PFSK-1 (cell line): Measurements from ENCODE around the gene MBNL2.

Experiments used
- FOXP2 ChIP-seq: optimal IDR thresholded peaks from 2 replicates; pipeline ENCODE3; 2011; ENCODE audit warnings: borderline replicate concordance, control low read depth, inconsistent platforms; ENCODE audit not compliant: insufficient read depth; ENCODE audit errors: extremely low read length, extremely low read depth
- POLR2AphosphoS5 ChIP-seq: IDR thresholded peaks from 2 replicates; pipeline ENCODE4 v1.6.1; 2012; ENCODE audit warnings: low read depth, mild to moderate bottlenecking, control low read depth, low read length, moderate library complexity
- SIN3A ChIP-seq: IDR thresholded peaks from 2 replicates; pipeline ENCODE4 v1.6.1; 2012; ENCODE audit warnings: mild to moderate bottlenecking, low read length, moderate library complexity, borderline replicate concordance; ENCODE audit not compliant: insufficient read depth
- TAF1 ChIP-seq: IDR thresholded peaks from 2 replicates; pipeline ENCODE4 v1.6.1; 2012; ENCODE audit warnings: low read length, control low read depth, borderline replicate concordance; ENCODE audit not compliant: insufficient read depth
- TF ChIP-seq, protein P1 (sequence below), 2 experiments: IDR thresholded peaks; 2 replicates each; pipeline versions ENCODE4 v1.6.1 to v1.8.0; 2011 to 2012; ENCODE audit warnings: low read depth in 2 of 2, low read length in 2 of 2, control low read depth in 1 of 2, inconsistent platforms in 1 of 2, mild to moderate bottlenecking in 1 of 2, moderate library complexity in 1 of 2; ENCODE audit not compliant: insufficient read depth in 1 of 2

MBNL2 gene

DNA sequence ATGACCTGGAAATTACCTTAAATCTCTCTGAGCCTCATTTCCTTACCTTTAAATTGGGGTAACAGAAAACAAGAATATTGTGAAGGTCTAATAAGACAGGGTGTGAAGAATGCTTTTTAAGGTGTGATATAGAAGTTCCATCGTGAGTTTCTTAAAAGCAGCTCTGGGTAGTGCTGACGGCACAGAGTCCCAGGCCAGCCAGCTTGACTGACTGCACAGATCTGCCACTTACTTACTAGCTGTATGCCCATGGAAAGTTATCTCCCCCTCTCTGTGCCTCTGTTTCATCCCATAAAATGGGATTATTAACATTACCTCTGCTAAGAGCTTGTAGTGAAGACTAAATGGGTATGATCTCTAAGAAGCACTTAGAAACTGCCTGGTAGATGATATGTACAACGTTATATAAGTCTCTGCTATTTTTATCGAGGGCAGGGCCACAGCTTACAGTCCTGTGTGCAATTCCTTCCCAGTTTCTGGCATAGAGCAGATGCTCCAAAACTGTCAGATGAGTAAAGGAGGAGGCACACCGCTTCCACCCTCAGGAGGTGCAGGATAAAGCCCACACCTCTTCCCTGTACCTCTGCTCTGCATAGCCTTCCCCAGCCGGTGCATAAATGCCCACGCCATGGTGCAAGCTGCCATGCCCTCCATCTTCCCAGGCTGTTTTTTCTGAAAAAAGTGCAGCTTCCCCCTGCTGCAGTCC lies 99.6 kb downstream of the MBNL2 start:
- no peak for TF ChIP-seq FOXP2
- no peak for TF ChIP-seq TAF1
- TF ChIP-seq SIN3A = no peak
- TF ChIP-seq, protein P1, sequence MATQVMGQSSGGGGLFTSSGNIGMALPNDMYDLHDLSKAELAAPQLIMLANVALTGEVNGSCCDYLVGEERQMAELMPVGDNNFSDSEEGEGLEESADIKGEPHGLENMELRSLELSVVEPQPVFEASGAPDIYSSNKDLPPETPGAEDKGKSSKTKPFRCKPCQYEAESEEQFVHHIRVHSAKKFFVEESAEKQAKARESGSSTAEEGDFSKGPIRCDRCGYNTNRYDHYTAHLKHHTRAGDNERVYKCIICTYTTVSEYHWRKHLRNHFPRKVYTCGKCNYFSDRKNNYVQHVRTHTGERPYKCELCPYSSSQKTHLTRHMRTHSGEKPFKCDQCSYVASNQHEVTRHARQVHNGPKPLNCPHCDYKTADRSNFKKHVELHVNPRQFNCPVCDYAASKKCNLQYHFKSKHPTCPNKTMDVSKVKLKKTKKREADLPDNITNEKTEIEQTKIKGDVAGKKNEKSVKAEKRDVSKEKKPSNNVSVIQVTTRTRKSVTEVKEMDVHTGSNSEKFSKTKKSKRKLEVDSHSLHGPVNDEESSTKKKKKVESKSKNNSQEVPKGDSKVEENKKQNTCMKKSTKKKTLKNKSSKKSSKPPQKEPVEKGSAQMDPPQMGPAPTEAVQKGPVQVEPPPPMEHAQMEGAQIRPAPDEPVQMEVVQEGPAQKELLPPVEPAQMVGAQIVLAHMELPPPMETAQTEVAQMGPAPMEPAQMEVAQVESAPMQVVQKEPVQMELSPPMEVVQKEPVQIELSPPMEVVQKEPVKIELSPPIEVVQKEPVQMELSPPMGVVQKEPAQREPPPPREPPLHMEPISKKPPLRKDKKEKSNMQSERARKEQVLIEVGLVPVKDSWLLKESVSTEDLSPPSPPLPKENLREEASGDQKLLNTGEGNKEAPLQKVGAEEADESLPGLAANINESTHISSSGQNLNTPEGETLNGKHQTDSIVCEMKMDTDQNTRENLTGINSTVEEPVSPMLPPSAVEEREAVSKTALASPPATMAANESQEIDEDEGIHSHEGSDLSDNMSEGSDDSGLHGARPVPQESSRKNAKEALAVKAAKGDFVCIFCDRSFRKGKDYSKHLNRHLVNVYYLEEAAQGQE (IDR thresholded peaks at IDR 0.05; ENCODE audit: insufficient read depth in 1 of 2, low read depth in 2 of 2, low read length in 2 of 2) = no peak
- no peak for TF ChIP-seq POLR2AphosphoS5

DNA sequence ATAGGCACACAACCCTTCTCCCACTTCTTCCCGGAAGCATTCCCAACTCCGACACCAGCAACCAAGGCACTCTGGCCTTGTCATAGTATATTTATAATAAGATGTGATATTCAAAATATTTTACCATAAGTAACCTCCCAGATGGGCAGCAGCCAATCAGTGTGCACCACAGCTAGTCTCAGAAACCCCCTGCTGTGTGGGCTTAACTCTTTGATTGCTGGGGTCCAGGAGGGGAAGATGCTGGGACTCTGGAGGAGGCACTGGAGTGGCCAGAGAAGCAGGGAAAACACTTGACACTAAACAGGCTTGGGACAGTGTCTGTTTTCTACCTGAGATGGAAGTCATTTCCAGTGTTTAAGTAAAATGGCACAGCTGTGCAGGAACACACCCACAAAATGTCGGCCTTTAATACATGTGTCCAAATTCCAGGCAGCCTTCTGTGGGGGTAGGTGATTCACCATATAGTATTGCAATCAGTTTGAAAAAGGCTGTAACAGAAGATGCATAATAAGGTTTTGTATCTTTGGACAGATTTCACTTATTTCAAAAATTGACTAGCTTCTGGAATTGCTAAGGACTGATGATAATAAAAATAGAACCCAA lies 100.7 kb downstream of the MBNL2 start:
- no peak for TF ChIP-seq TAF1
- no peak for TF ChIP-seq POLR2AphosphoS5
- no peak for TF ChIP-seq FOXP2
- no peak for TF ChIP-seq SIN3A
- TF ChIP-seq, protein P1 (IDR thresholded peaks at IDR 0.05; ENCODE audit: insufficient read depth in 1 of 2, low read depth in 2 of 2, low read length in 2 of 2) = no peak

DNA sequence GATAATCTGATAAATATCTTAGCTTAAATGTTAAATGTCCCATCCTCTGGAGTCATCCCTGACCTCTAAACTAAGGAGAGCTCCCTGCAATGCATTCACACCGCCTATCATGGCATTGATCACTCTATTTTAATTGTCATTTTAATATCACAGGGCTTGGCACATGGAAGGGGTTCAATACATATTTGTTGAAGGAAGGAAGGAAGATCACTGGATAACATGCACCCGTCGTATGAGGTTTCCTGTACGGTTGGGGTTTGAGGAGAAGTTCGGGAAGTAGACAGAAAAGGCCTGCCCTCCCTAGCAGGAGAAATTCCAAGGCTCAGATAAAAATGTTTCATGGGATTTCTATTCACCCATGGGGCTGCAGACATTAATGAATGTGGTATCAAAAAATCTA lies 102.0 kb downstream of the MBNL2 start:
- TF ChIP-seq SIN3A (no peak), FOXP2 (no peak), TAF1 (no peak), POLR2AphosphoS5 (no peak)
- TF ChIP-seq, protein P1 (IDR thresholded peaks at IDR 0.05; ENCODE audit: insufficient read depth in 1 of 2, low read depth in 2 of 2, low read length in 2 of 2) = no peak

DNA sequence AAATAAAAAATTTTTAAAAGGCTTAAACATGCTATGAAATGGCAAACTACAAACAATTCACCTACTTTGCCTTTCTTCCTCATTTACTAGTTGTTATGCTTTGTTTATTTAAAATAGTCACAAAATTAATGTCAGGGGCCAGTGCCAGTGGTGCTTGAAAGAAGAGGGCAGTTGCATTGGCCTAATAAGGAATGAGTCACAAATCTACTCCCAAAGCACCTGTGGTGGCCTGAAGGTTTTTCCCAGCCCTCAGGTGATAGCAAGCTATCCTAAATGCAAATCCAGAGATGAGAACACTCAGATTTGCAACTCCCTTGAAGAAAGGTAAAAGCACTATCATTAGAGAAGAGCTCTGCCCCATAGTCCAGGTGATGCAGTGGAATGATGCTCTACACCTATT lies 103.6 kb downstream of the MBNL2 start:
- TF ChIP-seq, protein P1 (IDR thresholded peaks at IDR 0.05; ENCODE audit: insufficient read depth in 1 of 2, low read depth in 2 of 2, low read length in 2 of 2) = no peak
- TF ChIP-seq FOXP2 (no peak), SIN3A (no peak), TAF1 (no peak), POLR2AphosphoS5 (no peak)

DNA sequence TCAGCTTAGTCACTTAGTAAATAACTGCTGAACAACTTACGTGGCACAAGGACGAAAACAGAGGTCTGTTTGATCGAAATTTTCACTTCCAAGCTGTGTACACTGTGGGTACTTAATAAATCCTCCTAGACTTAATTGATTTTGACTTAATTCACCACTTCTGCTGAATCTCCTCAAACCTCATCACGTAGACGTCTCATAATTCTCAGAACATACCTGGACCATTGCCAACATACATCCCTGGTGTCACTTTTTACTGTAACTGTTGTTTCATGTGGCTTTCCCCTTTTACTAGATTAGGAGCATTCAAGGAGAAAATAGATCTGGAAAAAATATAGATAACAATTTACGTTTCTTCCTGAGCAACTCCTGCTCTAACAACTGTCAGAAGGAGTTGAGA lies 105.0 kb downstream of the MBNL2 start:
- TF ChIP-seq, protein P1 (IDR thresholded peaks at IDR 0.05; ENCODE audit: insufficient read depth in 1 of 2, low read depth in 2 of 2, low read length in 2 of 2) = no peak
- TF ChIP-seq SIN3A (no peak), TAF1 (no peak), POLR2AphosphoS5 (no peak), FOXP2 (no peak)
